K562 (cell line): ENCODE data around the gene ARR3. TPM values are rescaled to one million over a fixed set of nuclear protein-coding genes. Genes with fewer than 3 reads are reported as not detected.

Experiments used
- ATAC-seq: fragments of 200-7000 bp; cut with Tn5 transposase; 3 replicates; pipeline ENCODE4 v1.9.1; 2020; ENCODE audit warnings: moderate library complexity
- BruUV-seq: library from RNA; stranded (reverse); fragments of 400-500 nt; replicated peaks from 2 replicates; lab custom pipeline; 2021; lab: Mats Ljungman, UMichigan
- CTCF ChIA-PET: fragments of 300-600 bp; formaldehyde crosslinking; extraction: SDS; loops from one replicate; lab custom pipeline; 2021; ENCODE audit warnings: low intra/inter-chr PET ratio; lab: Yijun Ruan, JAX
- POLR2A ChIA-PET: fragments of 300-600, 350-650 bp; sonication (Branson Sonifier 250); formaldehyde crosslinking; extraction: SDS; loops from one replicate; lab custom pipeline; 2021; ENCODE audit warnings: antibody characterized with exemption, inconsistent platforms; lab: Yijun Ruan, JAX
- DNase-seq, 4 experiments: peaks; one replicate each; pipeline versions ENCODE4 v3.0.0 to v3.0.0-alpha.2; 2011 to 2018; ENCODE audit warnings: low spot score in 3 of 4, mixed read lengths in 3 of 4; ENCODE audit errors: extremely low read depth in 1 of 4
- FAIRE-seq: peaks from 2 replicates; lab custom pipeline; 2011; peaks lifted over from hg19 to GRCh38; lab: Jason Lieb, UNC
- H2AFZ ChIP-seq: 2 replicates; pipeline ENCODE4 v1.6.0; 2011; ENCODE audit warnings: low read depth, low read length, control low read depth, inconsistent platforms
- H3K27ac ChIP-seq: fragments of 200-600 bp; 3 replicates; pipeline ENCODE4 v1.8.0; 2011; ENCODE audit warnings: low read depth, mild to moderate bottlenecking, control low read depth, inconsistent platforms, low read length, moderate library complexity, mixed read lengths; ENCODE audit errors: extremely low read depth
- H3K27me3 ChIP-seq, 2 experiments: fragments of 300-600 bp in 1 of 2; 2 replicates in 1 of 2; 3 replicates in 1 of 2; pipeline versions ENCODE4 v1.6.0 to v1.8.0; 2011; ENCODE audit warnings: inconsistent platforms in 2 of 2, low read length in 2 of 2, mild to moderate bottlenecking in 1 of 2, mixed read lengths in 1 of 2, moderate library complexity in 1 of 2; ENCODE audit not compliant: control insufficient read depth in 2 of 2, insufficient read depth in 2 of 2
- H3K36me3 ChIP-seq: fragments of 300-600 bp; 3 replicates; pipeline ENCODE4 v1.8.0; 2011; ENCODE audit warnings: mild to moderate bottlenecking, low read length, inconsistent platforms; ENCODE audit not compliant: control insufficient read depth, insufficient read depth
- H3K4me1 ChIP-seq, 2 experiments: fragments of 200-600 bp in 1 of 2; replicated peaks in 1 of 2; 2 replicates in 1 of 2; 3 replicates in 1 of 2; pipeline versions ENCODE4 v1.5.1 to v1.8.0; 2011; ENCODE audit warnings: inconsistent platforms in 2 of 2, low read length in 2 of 2, mild to moderate bottlenecking in 1 of 2, mixed read lengths in 1 of 2, moderate library complexity in 1 of 2; ENCODE audit not compliant: control insufficient read depth in 2 of 2, insufficient read depth in 2 of 2
- H3K4me2 ChIP-seq: 2 replicates; pipeline ENCODE4 v1.6.1; 2011; ENCODE audit warnings: low read length, control low read depth, inconsistent platforms, mixed read lengths; ENCODE audit not compliant: insufficient read depth
- H3K4me3 ChIP-seq: fragments of 200-600 bp; sonication (generic), shearing (Covaris generic); 2 replicates; pipeline ENCODE4 v1.5.1; 2016; ENCODE audit warnings: control low read depth, inconsistent platforms
- H3K79me2 ChIP-seq: fragments of 200-600 bp; 3 replicates; pipeline ENCODE4 v1.8.0; 2011; ENCODE audit warnings: low read length, inconsistent platforms; ENCODE audit not compliant: control insufficient read depth, insufficient read depth
- H3K9ac ChIP-seq, 2 experiments: 2 replicates each; pipeline versions ENCODE4 v1.6.0 to v1.6.1; 2011; ENCODE audit warnings: low read depth in 2 of 2, low read length in 2 of 2, control low read depth in 1 of 2, inconsistent platforms in 1 of 2, mild to moderate bottlenecking in 1 of 2, mixed read lengths in 1 of 2; ENCODE audit not compliant: insufficient read depth in 1 of 2
- H3K9me1 ChIP-seq: one replicate; pipeline ENCODE4 v1.6.0; 2011; ENCODE audit warnings: inconsistent platforms, mild to moderate bottlenecking, low read length, moderate library complexity; ENCODE audit not compliant: control insufficient read depth, insufficient read depth
- H3K9me3 ChIP-seq: replicated peaks from 2 replicates; pipeline ENCODE4 v1.5.1; 2011; ENCODE audit warnings: low read depth, low read length, inconsistent platforms; ENCODE audit not compliant: control insufficient read depth, insufficient read depth
- H4K20me1 ChIP-seq: replicated peaks from 2 replicates; pipeline ENCODE4 v1.6.1; 2011; ENCODE audit warnings: low read length, inconsistent platforms, mixed read lengths; ENCODE audit not compliant: control insufficient read depth, insufficient read depth
- EGR1 ChIP-seq: fragments of 450-650 bp; conservative IDR thresholded peaks from 2 replicates; pipeline ENCODE4 v1.6.1; 2017; ENCODE audit warnings: mild to moderate bottlenecking
- EHMT2 ChIP-seq: fragments of 450-650 bp; IDR thresholded peaks from 2 replicates; pipeline ENCODE4 v1.6.1; 2018; ENCODE audit warnings: antibody characterized with exemption
- MIER1 ChIP-seq: fragments of 450-650 bp; IDR thresholded peaks from 2 replicates; pipeline ENCODE4 v1.6.1; 2016; ENCODE audit warnings: antibody characterized with exemption, mild to moderate bottlenecking, low read depth
- WGBS: fragments of 100-300 bp; shearing (Covaris generic); methylation state at CpG from one replicate; pipeline ENCODE4 v1.1.6; 2016; ENCODE audit warnings: low coverage, mixed read lengths; ENCODE audit not compliant: insufficient coverage; ENCODE audit errors: missing lambda C conversion rate; 5-methylcytosine and 5-hydroxymethylcytosine counted together
- in situ Hi-C: fragments of 300-500 bp; cut with MboI; formaldehyde crosslinking; loops from 4 replicates; pipeline ENCODE4 v1.15.0; 2018; ENCODE audit warnings: inconsistent platforms, mixed read lengths
- intact Hi-C: fragments of 100-400 bp; cut with micrococcal nuclease; formaldehyde crosslinking; loops from 2 replicates; pipeline ENCODE4 v1.14.2; 2022
- polyA plus RNA-seq, 8 experiments: library from polyadenylated mRNA; depleted of rRNA in 4 of 8; stranded (reverse) in 5 of 8; unstranded in 3 of 8; fragments of >200 nt; fragmentation: Nextera tagmentation in 2 of 8; fragmentation: Illumina TruSeq in 1 of 8; extraction: Ambion mirVana in 2 of 8; extraction: Trizol in 1 of 8; gene quantifications; 2 replicates each; pipeline versions ENCODE4 v1.2.1 to v1.2.3, GENCODE V29; 2011 to 2014; ENCODE audit warnings: inconsistent platforms in 1 of 8, missing spikeins in 1 of 8
- total RNA-seq, 7 experiments: library from RNA; depleted of rRNA in 6 of 7; stranded (reverse); fragments of >200 nt in 6 of 7; fragmentation: Illumina TruSeq in 2 of 7; extraction: Trizol in 2 of 7; gene quantifications; 2 replicates each; pipeline versions ENCODE4 v1.2.1 to v1.2.3, GENCODE V29; 2011 to 2021; ENCODE audit warnings: low replicate concordance in 1 of 7
- TF ChIP-seq, protein P1 (sequence below): sonication (generic); formaldehyde crosslinking; IDR thresholded peaks from 2 replicates; pipeline ENCODE4 v1.8.0; 2022; ENCODE audit warnings: mild to moderate bottlenecking, missing genetic modification reagents
- TF ChIP-seq, protein P2 (sequence below), 2 experiments: fragments of 450-650 bp; formaldehyde crosslinking in 1 of 2; IDR thresholded peaks; 2 replicates each; pipeline versions ENCODE4 v1.4.0 to v1.6.1; 2014 to 2020; ENCODE audit warnings: mild to moderate bottlenecking in 2 of 2, borderline replicate concordance in 1 of 2, low read depth in 1 of 2

The ARR3 gene
- total and polyA plus RNA-seq, 9 of the 15 experiments (the other 6 are each of a cell fraction or from before 2014, with no cell fraction given), result not detected

DNA sequence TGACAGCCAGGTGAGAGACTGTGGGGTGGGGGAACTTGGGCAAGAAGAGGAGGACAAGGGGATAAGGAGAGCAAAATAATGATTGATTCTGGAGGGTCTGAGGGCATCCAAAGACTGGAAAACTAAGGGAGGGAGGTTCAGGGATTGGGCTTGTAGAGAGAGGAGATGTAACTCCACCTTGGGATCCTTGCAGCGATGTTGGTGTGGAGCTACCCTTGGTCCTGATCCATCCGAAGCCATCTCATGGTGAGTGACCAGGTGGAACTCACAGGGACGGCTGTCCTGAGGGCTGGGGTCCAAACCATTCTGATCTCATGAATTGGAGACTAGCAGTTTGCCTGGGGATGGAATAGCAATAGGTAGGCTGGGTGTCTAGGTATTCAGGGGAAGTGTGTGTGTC, 12.4 kb downstream of the ARR3 start:
- intact Hi-C loops, result no loop called here
- H3K9me1 ChIP-seq, result no peaks in the 10 kb centered on the region
- DNase-seq (no peak), ATAC-seq (no peak), FAIRE-seq (no peak)
- no TSS peak for BruUV-seq
- H2AFZ ChIP-seq, result no peak overlapping the region
- in situ Hi-C loops, result no loop called here
- H3K27me3 ChIP-seq, result peaks cover 3 to 22% of the 10 kb centered on the region in 2 experiments; a peak in 2 of 5 replicates
- H3K4me3 ChIP-seq, result no peak overlapping the region
- H3K4me1 ChIP-seq, result peaks cover 0 to 4% of the 10 kb centered on the region in 2 experiments; a peak in 1 of 5 replicates
- H3K9me3 ChIP-seq, result no peaks in the 10 kb centered on the region
- TF ChIP-seq, protein P1, sequence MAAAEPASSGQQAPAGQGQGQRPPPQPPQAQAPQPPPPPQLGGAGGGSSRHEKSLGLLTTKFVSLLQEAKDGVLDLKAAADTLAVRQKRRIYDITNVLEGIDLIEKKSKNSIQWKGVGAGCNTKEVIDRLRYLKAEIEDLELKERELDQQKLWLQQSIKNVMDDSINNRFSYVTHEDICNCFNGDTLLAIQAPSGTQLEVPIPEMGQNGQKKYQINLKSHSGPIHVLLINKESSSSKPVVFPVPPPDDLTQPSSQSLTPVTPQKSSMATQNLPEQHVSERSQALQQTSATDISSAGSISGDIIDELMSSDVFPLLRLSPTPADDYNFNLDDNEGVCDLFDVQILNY (CRISPR knock-in tag), result no peak
- TF ChIP-seq, protein P2, sequence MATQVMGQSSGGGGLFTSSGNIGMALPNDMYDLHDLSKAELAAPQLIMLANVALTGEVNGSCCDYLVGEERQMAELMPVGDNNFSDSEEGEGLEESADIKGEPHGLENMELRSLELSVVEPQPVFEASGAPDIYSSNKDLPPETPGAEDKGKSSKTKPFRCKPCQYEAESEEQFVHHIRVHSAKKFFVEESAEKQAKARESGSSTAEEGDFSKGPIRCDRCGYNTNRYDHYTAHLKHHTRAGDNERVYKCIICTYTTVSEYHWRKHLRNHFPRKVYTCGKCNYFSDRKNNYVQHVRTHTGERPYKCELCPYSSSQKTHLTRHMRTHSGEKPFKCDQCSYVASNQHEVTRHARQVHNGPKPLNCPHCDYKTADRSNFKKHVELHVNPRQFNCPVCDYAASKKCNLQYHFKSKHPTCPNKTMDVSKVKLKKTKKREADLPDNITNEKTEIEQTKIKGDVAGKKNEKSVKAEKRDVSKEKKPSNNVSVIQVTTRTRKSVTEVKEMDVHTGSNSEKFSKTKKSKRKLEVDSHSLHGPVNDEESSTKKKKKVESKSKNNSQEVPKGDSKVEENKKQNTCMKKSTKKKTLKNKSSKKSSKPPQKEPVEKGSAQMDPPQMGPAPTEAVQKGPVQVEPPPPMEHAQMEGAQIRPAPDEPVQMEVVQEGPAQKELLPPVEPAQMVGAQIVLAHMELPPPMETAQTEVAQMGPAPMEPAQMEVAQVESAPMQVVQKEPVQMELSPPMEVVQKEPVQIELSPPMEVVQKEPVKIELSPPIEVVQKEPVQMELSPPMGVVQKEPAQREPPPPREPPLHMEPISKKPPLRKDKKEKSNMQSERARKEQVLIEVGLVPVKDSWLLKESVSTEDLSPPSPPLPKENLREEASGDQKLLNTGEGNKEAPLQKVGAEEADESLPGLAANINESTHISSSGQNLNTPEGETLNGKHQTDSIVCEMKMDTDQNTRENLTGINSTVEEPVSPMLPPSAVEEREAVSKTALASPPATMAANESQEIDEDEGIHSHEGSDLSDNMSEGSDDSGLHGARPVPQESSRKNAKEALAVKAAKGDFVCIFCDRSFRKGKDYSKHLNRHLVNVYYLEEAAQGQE (IDR thresholded peaks at IDR 0.05; ENCODE audit: borderline replicate concordance), result peak; percentile 61
- TF ChIP-seq, protein P2 (CRISPR knock-in tag; IDR thresholded peaks at IDR 0.05; ENCODE audit: low read depth), result no peak
- TF ChIP-seq EGR1, result no peak
- peak; percentile 56; the same call in 1 of the 2 replicates for TF ChIP-seq EHMT2
- peak; percentile 63; the same call in 1 of the 2 replicates for TF ChIP-seq MIER1
- ChIA-PET POLR2A (interaction anchor here (0.5 kb wide), 1 partner anchor 61 kb away, joined by 3 read pairs; no protein-coding TSS in a partner anchor), CTCF (no interaction called here)
- no peak overlapping the region for H3K9ac ChIP-seq
- no peaks in the 10 kb centered on the region for H3K36me3 ChIP-seq
- no peaks in the 10 kb centered on the region for H4K20me1 ChIP-seq
- no peaks in the 10 kb centered on the region for H3K79me2 ChIP-seq
- no peak overlapping the region for H3K4me2 ChIP-seq
- 7% methylated on average over 3 of the region's 3 CpGs for WGBS
- no peak overlapping the region for H3K27ac ChIP-seq
